Trophoblast cell (in vitro differentiated cells and primary cell): ENCODE measurements around the gene MYH8.

Experiments used
- DNase-seq, 2 donors: peaks; one replicate each; pipeline ENCODE4 v3.0.0-alpha.2; 2016
- H2AFZ ChIP-seq: 2 replicates; pipeline ENCODE4 v1.6.1; 2013; ENCODE audit warnings: low read length, moderate library complexity, mild to moderate bottlenecking; ENCODE audit not compliant: insufficient read depth, poor library complexity
- H2AK5ac ChIP-seq: 2 replicates; pipeline ENCODE4 v1.6.1; 2013; ENCODE audit warnings: mild to moderate bottlenecking, low read length
- H2BK120ac ChIP-seq: 2 replicates; pipeline ENCODE4 v1.6.1; 2013; ENCODE audit warnings: low read length, mild to moderate bottlenecking, moderate library complexity; ENCODE audit not compliant: insufficient read depth, poor library complexity
- H2BK12ac ChIP-seq: 2 replicates; pipeline ENCODE4 v1.6.1; 2013; ENCODE audit warnings: mild to moderate bottlenecking, low read length, moderate library complexity
- H2BK5ac ChIP-seq: 2 replicates; pipeline ENCODE4 v1.6.1; 2013; ENCODE audit warnings: low read length, low read depth, moderate library complexity, mild to moderate bottlenecking; ENCODE audit not compliant: poor library complexity
- H3K14ac ChIP-seq: 2 replicates; pipeline ENCODE4 v1.6.1; 2013; ENCODE audit warnings: mild to moderate bottlenecking, low read length
- H3K18ac ChIP-seq: 2 replicates; pipeline ENCODE4 v1.6.1; 2013; ENCODE audit warnings: mild to moderate bottlenecking, low read length
- H3K23ac ChIP-seq: 2 replicates; pipeline ENCODE4 v1.6.1; 2013; ENCODE audit warnings: low read length
- H3K27ac ChIP-seq: 2 replicates; pipeline ENCODE4 v1.5.1; 2013; ENCODE audit warnings: low read depth, mild to moderate bottlenecking, inconsistent platforms, low read length, moderate library complexity
- H3K27me3 ChIP-seq: 2 replicates; pipeline ENCODE4 v1.6.1; 2013; ENCODE audit warnings: inconsistent platforms, mild to moderate bottlenecking, low read length, moderate library complexity; ENCODE audit not compliant: insufficient read depth
- H3K36me3 ChIP-seq, 2 experiments: 1 replicate in 1 of 2; 2 replicates in 1 of 2; pipeline ENCODE4 v1.6.1; 2013; ENCODE audit warnings: low read length in 2 of 2, mild to moderate bottlenecking in 2 of 2, moderate library complexity in 1 of 2; ENCODE audit not compliant: insufficient read depth in 2 of 2, control insufficient read depth in 1 of 2
- H3K4ac ChIP-seq: 2 replicates; pipeline ENCODE4 v1.6.1; 2013; ENCODE audit warnings: low read depth, mild to moderate bottlenecking, low read length, moderate library complexity
- H3K4me1 ChIP-seq, 2 experiments: 1 replicate in 1 of 2; 2 replicates in 1 of 2; pipeline ENCODE4 v1.6.1; 2013; ENCODE audit warnings: low read length in 2 of 2, mild to moderate bottlenecking in 2 of 2, moderate library complexity in 1 of 2; ENCODE audit not compliant: insufficient read depth in 2 of 2, control insufficient read depth in 1 of 2
- H3K4me2 ChIP-seq: 2 replicates; pipeline ENCODE4 v1.6.1; 2013; ENCODE audit warnings: inconsistent platforms, mild to moderate bottlenecking, low read length, moderate library complexity
- H3K4me3 ChIP-seq: 2 replicates; pipeline ENCODE4 v1.5.1; 2013; ENCODE audit warnings: mild to moderate bottlenecking, low read depth, low read length, inconsistent platforms
- H3K79me1 ChIP-seq: one replicate; pipeline ENCODE4 v1.6.1; 2013; ENCODE audit warnings: low read length
- H3K79me2 ChIP-seq: 2 replicates; pipeline ENCODE4 v1.6.1; 2013; ENCODE audit warnings: low read length, mild to moderate bottlenecking; ENCODE audit not compliant: control insufficient read depth, insufficient read depth, poor library complexity
- H3K9ac ChIP-seq: 2 replicates; pipeline ENCODE4 v1.6.1; 2013; ENCODE audit warnings: mild to moderate bottlenecking, low read length
- H3K9me3 ChIP-seq: 2 replicates; pipeline ENCODE4 v1.6.1; 2013; ENCODE audit warnings: low read depth, mild to moderate bottlenecking, control low read depth, inconsistent platforms, low read length; ENCODE audit not compliant: insufficient read depth
- H4K12ac ChIP-seq: 2 replicates; pipeline ENCODE4 v1.6.1; 2013; ENCODE audit warnings: low read depth, mild to moderate bottlenecking, low read length, moderate library complexity
- H4K8ac ChIP-seq: 2 replicates; pipeline ENCODE4 v1.6.1; 2013; ENCODE audit warnings: low read depth, mild to moderate bottlenecking, low read length, moderate library complexity
- H4K91ac ChIP-seq: one replicate; pipeline ENCODE4 v1.6.1; 2013; ENCODE audit warnings: low read depth, mild to moderate bottlenecking, low read length, moderate library complexity
- whole genome bisulfite sequencing: extraction: QIAGEN DNeasy Blood & Tissue Kit; methylation state at CpG from one replicate; pipeline ENCODE4 v1.1.7; 2013; ENCODE audit warnings: missing lambda C conversion rate; ENCODE audit not compliant: insufficient read length, insufficient coverage; ENCODE audit errors: extremely low coverage; 5-methylcytosine and 5-hydroxymethylcytosine counted together

MYH8 gene

DNA sequence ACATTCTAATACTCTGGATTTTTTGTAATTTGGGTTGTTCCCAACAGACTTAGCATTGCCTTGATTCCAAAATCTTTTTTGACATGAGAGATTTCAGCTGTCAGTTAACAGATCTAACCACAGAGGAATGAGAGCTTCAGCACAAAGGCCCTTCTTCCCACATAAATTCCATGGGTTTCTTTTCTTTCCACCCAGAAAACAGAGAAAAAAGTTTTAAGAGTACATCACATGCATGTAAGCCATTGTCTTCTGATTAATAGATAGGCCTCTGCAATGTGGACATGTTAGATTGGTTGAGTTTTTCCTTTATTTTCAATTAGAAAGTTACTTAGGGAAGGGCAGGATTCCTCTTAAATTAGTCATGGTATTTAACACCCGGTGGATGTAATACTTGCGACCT lies 939 bp downstream of the MYH8 start:
- H4K91ac ChIP-seq = no peak overlapping the region
- H2AFZ ChIP-seq = no peak overlapping the region
- H3K36me3 ChIP-seq = no peaks in the 10 kb centered on the region
- H3K4me2 ChIP-seq = no peak overlapping the region
- no peak overlapping the region for H3K9ac ChIP-seq
- H2BK12ac ChIP-seq = no peak overlapping the region
- no peak overlapping the region for H3K4me3 ChIP-seq
- no peak overlapping the region for H3K27ac ChIP-seq
- no peak overlapping the region for H3K4ac ChIP-seq
- H3K9me3 ChIP-seq = no peaks in the 10 kb centered on the region
- H3K27me3 ChIP-seq = no peaks in the 10 kb centered on the region
- H3K18ac ChIP-seq = no peak overlapping the region
- H3K4me1 ChIP-seq = no peaks in the 10 kb centered on the region
- no peak overlapping the region for H3K23ac ChIP-seq
- H3K14ac ChIP-seq = no peak overlapping the region
- H4K12ac ChIP-seq = no peak overlapping the region
- no peaks in the 10 kb centered on the region for H3K79me1 ChIP-seq
- no peak overlapping the region for H4K8ac ChIP-seq
- no peaks in the 10 kb centered on the region for H3K79me2 ChIP-seq
- no peak overlapping the region for H2BK120ac ChIP-seq
- DNase-seq = no peak
- H2BK5ac ChIP-seq = no peak overlapping the region
- H2AK5ac ChIP-seq = no peak overlapping the region
- WGBS = no CpG with 5 or more reads among the region's 2 CpGs

DNA sequence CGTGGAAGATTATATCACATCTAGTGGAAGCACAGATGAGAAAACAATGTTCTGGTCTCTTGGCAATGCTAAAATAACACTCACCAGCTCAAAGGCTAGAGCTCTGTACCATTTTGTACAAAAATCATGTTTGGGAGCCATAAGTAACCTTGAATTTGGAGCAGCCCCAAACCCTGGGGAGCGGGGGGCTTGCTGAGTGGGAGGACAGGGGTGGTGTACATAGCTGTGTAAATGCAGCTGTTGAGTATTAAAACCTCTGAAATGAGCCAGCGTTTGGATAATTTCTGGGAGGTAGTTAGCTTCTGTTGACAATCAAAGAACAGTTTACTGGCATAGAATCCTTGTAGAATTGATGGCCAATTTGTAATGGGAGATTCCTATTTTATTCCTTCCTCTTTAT lies 4.3 kb downstream of the MYH8 start:
- Histone ChIP-seq H3K18ac (no peak overlapping the region), H2BK120ac (no peak overlapping the region), H3K14ac (no peak overlapping the region), H3K9ac (no peak overlapping the region), H3K9me3 (no peaks in the 10 kb centered on the region), H3K27ac (no peak overlapping the region), H3K79me1 (no peaks in the 10 kb centered on the region), H3K36me3 (no peaks in the 10 kb centered on the region), H2AK5ac (no peak overlapping the region), H4K12ac (no peak overlapping the region), H4K91ac (no peak overlapping the region), H3K4ac (no peak overlapping the region), H3K4me3 (no peak overlapping the region), H2BK5ac (no peak overlapping the region), H2AFZ (no peak overlapping the region), H3K79me2 (no peaks in the 10 kb centered on the region), H2BK12ac (no peak overlapping the region), H3K4me1 (no peaks in the 10 kb centered on the region), H3K4me2 (no peak overlapping the region), H3K23ac (no peak overlapping the region), H3K27me3 (no peaks in the 10 kb centered on the region), H4K8ac (no peak overlapping the region)
- no CpG with 5 or more reads among the region's 3 CpGs for WGBS
- no peak for DNase-seq

DNA sequence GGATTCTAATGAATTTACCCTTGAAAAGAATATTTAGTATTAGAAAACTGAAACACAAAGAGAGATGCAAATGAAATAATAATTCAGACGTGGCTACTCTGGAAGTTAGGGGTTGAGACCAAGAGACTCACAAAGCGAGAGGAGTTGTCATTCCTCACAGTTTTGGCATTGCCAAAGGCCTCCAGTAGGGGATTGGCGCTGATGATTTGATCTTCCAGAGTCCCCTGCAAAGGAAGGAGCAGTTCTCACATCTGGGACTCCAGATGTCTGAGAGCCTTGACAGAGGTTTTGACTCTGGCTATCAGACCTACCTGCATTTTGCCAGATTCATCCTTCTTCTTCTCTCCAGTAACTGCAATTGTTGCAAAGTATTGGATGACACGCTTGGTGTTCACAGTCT lies 6.6 kb downstream of the MYH8 start:
- no peak overlapping the region for H4K91ac ChIP-seq
- H3K4me3 ChIP-seq = no peak overlapping the region
- no peak overlapping the region for H3K9ac ChIP-seq
- WGBS = no CpG with 5 or more reads among the region's 4 CpGs
- H3K79me1 ChIP-seq = no peaks in the 10 kb centered on the region
- no peak overlapping the region for H3K23ac ChIP-seq
- no peak overlapping the region for H4K12ac ChIP-seq
- H3K36me3 ChIP-seq = no peaks in the 10 kb centered on the region
- no peak overlapping the region for H3K14ac ChIP-seq
- no peaks in the 10 kb centered on the region for H3K27me3 ChIP-seq
- H2AFZ ChIP-seq = no peak overlapping the region
- H2BK12ac ChIP-seq = no peak overlapping the region
- no peaks in the 10 kb centered on the region for H3K9me3 ChIP-seq
- H3K27ac ChIP-seq = no peak overlapping the region
- no peak overlapping the region for H2BK120ac ChIP-seq
- H3K79me2 ChIP-seq = no peaks in the 10 kb centered on the region
- no peak overlapping the region for H3K18ac ChIP-seq
- DNase-seq = no peak
- no peak overlapping the region for H4K8ac ChIP-seq
- no peak overlapping the region for H3K4ac ChIP-seq
- H3K4me2 ChIP-seq = no peak overlapping the region
- H2AK5ac ChIP-seq = no peak overlapping the region
- no peak overlapping the region for H2BK5ac ChIP-seq
- H3K4me1 ChIP-seq = no peaks in the 10 kb centered on the region

DNA sequence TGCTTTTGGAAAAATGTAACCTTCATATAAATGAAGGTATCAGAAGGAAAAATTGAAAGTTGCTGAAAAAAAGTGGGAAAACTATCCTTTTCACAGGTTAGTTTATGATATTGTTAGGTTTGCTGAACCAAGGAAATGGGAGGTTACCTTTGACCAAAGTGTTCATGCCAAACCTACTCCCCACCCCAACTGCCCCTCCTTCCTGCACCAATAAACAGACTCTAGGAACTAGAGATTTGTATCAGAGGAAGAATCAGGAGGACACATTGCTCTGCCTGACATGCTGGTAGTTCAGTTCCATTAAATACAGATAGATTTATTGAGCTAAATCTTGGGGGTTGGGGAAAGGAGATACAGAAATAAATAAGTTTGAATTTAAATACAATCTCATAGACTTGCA lies 18.2 kb downstream of the MYH8 start:
- H3K27me3 ChIP-seq = no peaks in the 10 kb centered on the region
- H4K12ac ChIP-seq = no peak overlapping the region
- H3K79me2 ChIP-seq = no peaks in the 10 kb centered on the region
- H3K36me3 ChIP-seq = no peaks in the 10 kb centered on the region
- H3K79me1 ChIP-seq = no peaks in the 10 kb centered on the region
- no peak overlapping the region for H2BK120ac ChIP-seq
- H3K23ac ChIP-seq = no peak overlapping the region
- H2BK12ac ChIP-seq = no peak overlapping the region
- H3K4ac ChIP-seq = no peak overlapping the region
- no peak for DNase-seq
- no peak overlapping the region for H3K14ac ChIP-seq
- H3K18ac ChIP-seq = no peak overlapping the region
- no peak overlapping the region for H3K4me3 ChIP-seq
- H3K9ac ChIP-seq = no peak overlapping the region
- H3K9me3 ChIP-seq = no peaks in the 10 kb centered on the region
- H3K4me2 ChIP-seq = no peak overlapping the region
- no peak overlapping the region for H2BK5ac ChIP-seq
- H2AFZ ChIP-seq = no peak overlapping the region
- H2AK5ac ChIP-seq = no peak overlapping the region
- H3K4me1 ChIP-seq = no peaks in the 10 kb centered on the region
- H4K8ac ChIP-seq = no peak overlapping the region
- no peak overlapping the region for H4K91ac ChIP-seq
- no peak overlapping the region for H3K27ac ChIP-seq

DNA sequence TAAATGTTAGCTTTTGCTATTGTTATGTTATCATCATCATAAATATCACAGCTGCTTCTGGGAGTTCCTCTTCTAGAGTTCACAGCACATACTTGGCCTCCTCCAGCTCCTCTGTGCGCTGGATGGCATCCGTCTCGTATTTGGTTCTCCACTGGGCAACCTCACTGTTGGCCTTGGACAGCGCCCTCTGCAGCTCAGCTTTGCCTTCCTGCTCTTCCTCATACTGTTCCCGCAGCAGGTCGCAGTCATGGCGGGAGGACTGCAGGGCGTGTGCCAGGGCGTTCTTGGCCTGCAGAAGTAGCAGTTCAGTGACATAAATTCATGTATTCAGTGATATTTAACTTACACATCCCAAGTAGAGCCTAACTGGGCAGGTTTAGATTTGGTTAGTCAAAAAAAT lies 23.4 kb downstream of the MYH8 start:
- H3K4me3 ChIP-seq = no peak overlapping the region
- no peak overlapping the region for H2AK5ac ChIP-seq
- no peaks in the 10 kb centered on the region for H3K79me2 ChIP-seq
- H2BK12ac ChIP-seq = no peak overlapping the region
- DNase-seq = no peak
- no peaks in the 10 kb centered on the region for H3K79me1 ChIP-seq
- H3K9ac ChIP-seq = no peak overlapping the region
- no peak overlapping the region for H3K14ac ChIP-seq
- no peak overlapping the region for H2BK120ac ChIP-seq
- H3K4me1 ChIP-seq = no peaks in the 10 kb centered on the region
- H3K27ac ChIP-seq = no peak overlapping the region
- no peaks in the 10 kb centered on the region for H3K27me3 ChIP-seq
- H3K4ac ChIP-seq = no peak overlapping the region
- no peak overlapping the region for H4K8ac ChIP-seq
- no peak overlapping the region for H2BK5ac ChIP-seq
- no peak overlapping the region for H4K12ac ChIP-seq
- H3K18ac ChIP-seq = no peak overlapping the region
- no peak overlapping the region for H3K4me2 ChIP-seq
- H4K91ac ChIP-seq = no peak overlapping the region
- no peak overlapping the region for H3K23ac ChIP-seq
- no peak overlapping the region for H2AFZ ChIP-seq
- no CpG with 5 or more reads among the region's 9 CpGs for WGBS
- no peaks in the 10 kb centered on the region for H3K36me3 ChIP-seq
- peaks cover 3% of the 10 kb centered on the region for H3K9me3 ChIP-seq
